Coronary artery (tissue), 2 donors: Measurements from ENCODE around the gene MLXIP.

Source experiments
- DNase-seq: peaks from one replicate; pipeline ENCODE4 v3.0.0-alpha.2; 2017; ENCODE audit warnings: low spot score
- H3K27ac ChIP-seq, 2 donors: fragments of 200-600 bp; sonication (generic); one replicate each; pipeline ENCODE4 v1.5.1; 2016 to 2019
- H3K4me3 ChIP-seq: fragments of 200-600 bp; sonication (generic); 2 replicates; pipeline ENCODE4 v1.5.1; 2016; ENCODE audit warnings: mild to moderate bottlenecking, moderate library complexity
- CTCF ChIP-seq: fragments of 200-600 bp; sonication (generic); IDR thresholded peaks from one replicate; pipeline ENCODE4 v1.5.1; 2019; ENCODE audit warnings: antibody characterized with exemption

Gene MLXIP

GRCh38 chr12:122062832-122063693 lies 15.5 kb upstream of the MLXIP start:
- Histone ChIP-seq H3K27ac (peak overlapping the region; percentile 74 to 92), H3K4me3 (peak overlapping the region; percentile 58)
- no peak for TF ChIP-seq CTCF
- no peak for DNase-seq

- peak overlapping the region; percentile 74 to 92 for H3K27ac ChIP-seq
- peak overlapping the region; percentile 58 for H3K4me3 ChIP-seq
- TF ChIP-seq CTCF, result no peak
- no peak for DNase-seq
Measured at GRCh38 chr12:122063694-122064024, 14.9 kb upstream of the MLXIP start.

GRCh38 chr12:122064025-122064777 lies 14.4 kb upstream of the MLXIP start:
- DNase-seq, result no peak
- peak overlapping the region; percentile 58 for H3K4me3 ChIP-seq
- peak overlapping the region; percentile 74 to 92 for H3K27ac ChIP-seq
- TF ChIP-seq CTCF, result no peak

GRCh38 chr12:122064780-122065588 lies 13.6 kb upstream of the MLXIP start:
- peak overlapping the region; percentile 20 for H3K4me3 ChIP-seq

DNA sequence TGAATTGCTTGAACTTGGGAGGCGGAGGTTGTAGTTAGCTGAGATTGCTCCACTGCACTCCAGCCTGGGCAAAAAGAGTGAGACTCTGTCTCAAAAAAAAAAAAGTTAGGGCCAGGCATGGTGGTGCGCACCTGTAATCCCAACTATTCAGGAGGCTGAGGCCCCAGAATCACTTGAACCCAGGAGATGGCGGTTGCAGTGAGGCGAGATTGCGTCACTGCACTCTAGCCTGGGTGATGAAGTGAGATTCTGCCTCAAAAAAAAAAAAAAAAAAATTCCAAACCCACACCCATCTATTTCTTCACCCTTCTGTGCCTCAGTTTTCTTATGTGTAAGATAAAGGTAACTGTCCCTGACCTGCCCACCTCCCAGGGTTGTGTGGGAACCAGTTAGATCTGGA lies 11.0 kb upstream of the MLXIP start:
- peak overlapping the region in 1 of 2 donors; percentile 64 for H3K27ac ChIP-seq
- TF ChIP-seq CTCF, result no peak
- no peak for DNase-seq
- H3K4me3 ChIP-seq, result no peak overlapping the region

More at GRCh38 chr12:122064780-122065588, 13.6 kb upstream of the MLXIP start:
- no peak for TF ChIP-seq CTCF
- no peak for DNase-seq
- peak overlapping the region in 1 of 2 donors; percentile 92 for H3K27ac ChIP-seq

DNA sequence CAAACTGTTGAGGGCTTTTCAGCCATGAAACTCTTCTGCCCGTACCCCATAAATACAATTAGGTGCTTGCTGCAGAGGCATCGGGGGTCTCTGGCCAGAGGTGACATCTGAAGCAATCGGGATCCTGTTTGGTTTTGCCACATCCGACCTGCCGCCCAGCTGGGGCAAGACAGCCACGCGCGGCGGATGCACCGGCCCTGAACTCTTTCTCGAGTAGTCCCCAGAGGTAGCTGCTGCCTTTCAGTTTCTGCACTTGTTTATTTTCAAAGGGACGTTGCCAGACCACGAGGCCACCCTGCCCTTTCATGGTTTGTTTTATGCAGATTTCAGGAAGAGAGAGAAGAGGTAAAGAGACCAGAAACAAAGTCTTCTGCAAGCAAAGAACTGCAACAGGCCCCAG lies 10.6 kb upstream of the MLXIP start:
- TF ChIP-seq CTCF, result no peak
- Histone ChIP-seq H3K4me3 (peak overlapping the region; percentile 6), H3K27ac (peak overlapping the region in 1 of 2 donors; percentile 64)
- no peak for DNase-seq
